ENCODE results near the gene GAL3ST1. TPM values are rescaled to one million over a fixed set of nuclear protein-coding genes. Genes with fewer than 3 reads are reported as not detected.
A peak's percentile ranks its signal among the peaks of the same experiment; 100 is the strongest.

Gene GAL3ST1
- total RNA-seq, 2 experiments from 2014 or later: not detected

DNA sequence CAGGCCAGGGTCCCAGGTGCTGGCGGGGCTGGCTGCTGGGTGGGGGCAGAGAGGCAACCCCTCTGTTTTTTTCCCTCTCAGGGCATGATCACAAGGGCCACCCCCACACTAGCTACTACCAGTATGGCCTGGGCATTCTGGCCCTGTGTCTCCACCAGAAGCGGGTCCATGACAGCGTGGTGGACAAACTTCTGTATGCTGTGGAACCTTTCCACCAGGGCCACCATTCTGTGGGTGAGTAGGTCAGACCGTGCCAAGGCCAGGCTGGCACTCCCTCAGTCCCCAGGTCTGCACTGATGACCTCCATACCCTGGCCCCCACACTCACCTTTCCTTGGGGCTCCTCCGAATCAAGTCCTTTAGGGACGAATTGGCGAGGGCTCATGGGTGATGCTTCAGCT is 39.8 kb upstream of the GAL3ST1 start:
- ATAC-seq: no peak
- Mint-ChIP-seq H3K4me3 (no peak overlapping the region), H3K36me3 (ENCODE audit: low read depth) (no peaks in the 10 kb centered on the region), H3K4me1 (ENCODE audit: low read depth) (peaks cover 3% of the 10 kb centered on the region), H3K27me3 (no peaks in the 10 kb centered on the region), H3K27ac (no peak overlapping the region), H3K9me3 (no peaks in the 10 kb centered on the region)
- intact Hi-C loops (cut with micrococcal nuclease): no loop called here
- POLR2A ChIA-PET: no interaction called here
- DNase-seq: no peak
- CTCF ChIA-PET: no interaction called here
- no peak for TF ChIP-seq CTCF (IDR thresholded peaks at IDR 0.05)

DNA sequence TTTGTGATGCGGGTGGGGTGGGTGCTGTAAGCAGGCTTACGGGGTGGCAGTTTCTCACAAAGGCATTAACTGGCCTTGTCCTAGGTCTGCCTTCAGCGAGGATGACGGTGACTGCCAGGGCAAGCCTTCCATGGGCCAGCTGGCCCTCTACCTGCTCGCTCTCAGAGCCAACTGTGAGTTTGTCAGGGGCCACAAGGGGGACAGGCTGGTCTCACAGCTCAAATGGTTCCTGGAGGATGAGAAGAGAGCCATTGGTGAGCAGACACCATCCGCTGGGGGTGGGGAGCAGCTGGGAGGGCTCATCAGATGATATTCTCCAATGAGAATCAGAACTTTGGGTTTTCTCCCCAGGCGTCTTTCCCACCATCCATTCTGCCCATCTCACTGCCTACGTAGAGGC is 38.3 kb upstream of the GAL3ST1 start:
- no peaks in the 10 kb centered on the region for H3K9me3 Mint-ChIP-seq

GRCh38 chr22:30611197-30611596 is 36.7 kb upstream of the GAL3ST1 start:
- Mint-ChIP-seq H3K4me1 (ENCODE audit: low read depth) (peaks cover 18% of the 10 kb centered on the region), H3K9me3 (no peaks in the 10 kb centered on the region), H3K4me3 (no peak overlapping the region), H3K27ac (no peak overlapping the region), H3K36me3 (ENCODE audit: low read depth) (no peaks in the 10 kb centered on the region), H3K27me3 (no peaks in the 10 kb centered on the region)
- DNase-seq (no peak), ATAC-seq (no peak)
- ChIA-PET POLR2A (no interaction called here), CTCF (interaction anchor here (1.0 kb wide), 1 partner anchor 23 kb away, joined by 3 read pairs; no protein-coding TSS in a partner anchor)
- TF ChIP-seq CTCF (IDR thresholded peaks at IDR 0.05): no peak
- intact Hi-C loops (cut with micrococcal nuclease): no loop called here

More for the DNA sequence above, 38.3 kb upstream of the GAL3ST1 start:
- H3K4me1 Mint-ChIP-seq (ENCODE audit: low read depth): peaks cover 5% of the 10 kb centered on the region
- intact Hi-C loops (cut with micrococcal nuclease): no loop called here
- ChIA-PET POLR2A (no interaction called here), CTCF (interaction anchor here (1.6 kb wide), 1 partner anchor 22 kb away, joined by 8 read pairs; the partner anchor contains the start of gene SLC35E4)
- no peak overlapping the region for H3K4me3 Mint-ChIP-seq
- ATAC-seq (no peak), DNase-seq (no peak)
- no peaks in the 10 kb centered on the region for H3K27me3 Mint-ChIP-seq
- H3K36me3 Mint-ChIP-seq (ENCODE audit: low read depth): no peaks in the 10 kb centered on the region
- no peak for TF ChIP-seq CTCF (IDR thresholded peaks at IDR 0.05)
- H3K27ac Mint-ChIP-seq: no peak overlapping the region

DNA sequence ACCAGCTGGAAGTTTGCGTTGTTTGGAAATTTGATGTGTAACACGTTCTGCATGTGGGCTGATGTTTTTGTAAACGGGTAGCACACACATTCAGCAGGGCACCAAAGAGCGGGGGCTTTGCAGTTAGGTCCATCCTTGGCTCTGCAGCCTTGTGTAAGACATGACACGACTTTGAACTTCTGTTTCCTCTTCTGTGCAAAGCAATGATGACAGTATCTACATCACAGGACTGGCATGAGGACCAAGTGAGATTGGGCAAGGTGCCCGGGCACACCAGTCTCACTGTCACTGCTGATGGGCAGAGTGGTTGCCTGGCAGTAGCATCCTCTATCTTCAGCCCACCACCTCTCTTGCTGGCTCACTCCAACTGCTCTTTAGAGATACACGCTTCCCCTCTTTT is 35.8 kb upstream of the GAL3ST1 start:
- POLR2A ChIA-PET: interaction anchor here (0.6 to 1.5 kb wide), 3 partner anchors 10 to 20 kb away, joined by 3 to 4 read pairs (median 3); partner anchors contain the start of gene PES1
- no peaks in the 10 kb centered on the region for H3K27me3 Mint-ChIP-seq
- no peak for ATAC-seq
- no peaks in the 10 kb centered on the region for H3K9me3 Mint-ChIP-seq
- no peak for DNase-seq
- CTCF ChIA-PET: interaction anchor here (1.4 kb wide), 1 partner anchor 25 kb away, joined by 5 read pairs; the partner anchor contains the start of gene SLC35E4
- H3K27ac Mint-ChIP-seq: no peak overlapping the region
- no peaks in the 10 kb centered on the region for H3K36me3 Mint-ChIP-seq (ENCODE audit: low read depth)
- intact Hi-C loops (cut with micrococcal nuclease): no loop called here
- TF ChIP-seq CTCF (IDR thresholded peaks at IDR 0.05): no peak
- no peak overlapping the region for H3K4me3 Mint-ChIP-seq
- H3K4me1 Mint-ChIP-seq (ENCODE audit: low read depth): peaks cover 25% of the 10 kb centered on the region

DNA sequence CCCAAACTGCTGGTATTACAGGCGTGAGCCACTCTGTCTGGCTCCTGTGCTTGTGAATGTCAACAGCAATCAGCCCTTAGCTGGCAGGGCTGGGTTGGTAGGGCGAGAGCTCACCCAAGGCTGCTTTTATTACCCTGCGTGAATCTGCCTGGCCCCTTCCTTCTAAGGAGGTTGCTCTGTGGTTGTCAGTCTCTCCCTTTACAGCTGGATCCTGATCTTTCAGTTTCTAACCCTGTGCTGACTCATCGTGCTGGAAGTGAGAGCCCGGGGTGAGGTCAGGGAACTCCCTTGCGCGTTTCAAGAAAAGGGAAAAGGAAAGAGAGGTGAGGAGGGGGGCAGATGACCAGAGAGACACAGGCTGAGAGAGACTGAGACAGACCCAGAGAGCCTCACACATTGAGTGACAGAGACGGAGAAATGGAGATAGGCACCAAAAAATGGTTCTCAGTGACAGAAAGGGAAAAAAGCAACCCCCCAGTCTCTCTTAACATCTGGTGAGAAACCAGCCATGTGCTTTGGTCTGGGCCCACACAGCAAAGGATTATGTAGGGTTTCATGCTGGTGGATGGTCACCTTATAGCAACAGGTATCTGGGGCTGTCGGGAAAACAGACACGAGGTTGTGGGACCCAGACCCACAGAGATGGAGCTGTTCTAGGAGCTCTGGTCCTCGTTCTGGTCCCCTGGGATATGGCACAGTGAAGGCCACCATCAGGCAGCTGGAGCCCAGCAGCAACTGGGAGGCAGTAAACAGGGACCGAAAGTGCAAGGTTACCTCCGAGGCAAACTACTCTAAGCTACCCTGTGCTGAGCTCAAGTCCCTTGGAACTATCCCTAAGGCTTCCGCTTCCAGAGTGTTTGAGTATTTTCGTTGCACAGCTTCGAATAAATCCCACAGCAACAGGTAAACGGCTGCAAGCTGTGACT is 35.1 kb upstream of the GAL3ST1 start:
- intact Hi-C loops (cut with micrococcal nuclease): no loop called here
- Mint-ChIP-seq H3K36me3 (ENCODE audit: low read depth) (no peaks in the 10 kb centered on the region), H3K27ac (no peak overlapping the region), H3K27me3 (no peaks in the 10 kb centered on the region), H3K4me3 (no peak overlapping the region), H3K9me3 (no peaks in the 10 kb centered on the region), H3K4me1 (ENCODE audit: low read depth) (peaks cover 25% of the 10 kb centered on the region)
- ChIA-PET POLR2A (interaction anchor here (0.6 to 1.5 kb wide), 3 partner anchors 11 to 19 kb away, joined by 3 to 4 read pairs (median 3); partner anchors contain the start of gene PES1), CTCF (interaction anchor here (0.6 to 1.4 kb wide), 2 partner anchors 11 to 25 kb away, joined by 3 to 5 read pairs; partner anchors contain the start of gene SLC35E4)
- no peak for TF ChIP-seq CTCF (IDR thresholded peaks at IDR 0.05)
- ATAC-seq (peak; percentile 62), DNase-seq (peak; percentile 51)

All from activated CD8-positive, alpha-beta T cell treated with anti-CD3 and anti-CD28 coated beads for 36 hours (primary cell).